ENCODE measurements around the gene TRIP6.

The TRIP6 gene

DNA sequence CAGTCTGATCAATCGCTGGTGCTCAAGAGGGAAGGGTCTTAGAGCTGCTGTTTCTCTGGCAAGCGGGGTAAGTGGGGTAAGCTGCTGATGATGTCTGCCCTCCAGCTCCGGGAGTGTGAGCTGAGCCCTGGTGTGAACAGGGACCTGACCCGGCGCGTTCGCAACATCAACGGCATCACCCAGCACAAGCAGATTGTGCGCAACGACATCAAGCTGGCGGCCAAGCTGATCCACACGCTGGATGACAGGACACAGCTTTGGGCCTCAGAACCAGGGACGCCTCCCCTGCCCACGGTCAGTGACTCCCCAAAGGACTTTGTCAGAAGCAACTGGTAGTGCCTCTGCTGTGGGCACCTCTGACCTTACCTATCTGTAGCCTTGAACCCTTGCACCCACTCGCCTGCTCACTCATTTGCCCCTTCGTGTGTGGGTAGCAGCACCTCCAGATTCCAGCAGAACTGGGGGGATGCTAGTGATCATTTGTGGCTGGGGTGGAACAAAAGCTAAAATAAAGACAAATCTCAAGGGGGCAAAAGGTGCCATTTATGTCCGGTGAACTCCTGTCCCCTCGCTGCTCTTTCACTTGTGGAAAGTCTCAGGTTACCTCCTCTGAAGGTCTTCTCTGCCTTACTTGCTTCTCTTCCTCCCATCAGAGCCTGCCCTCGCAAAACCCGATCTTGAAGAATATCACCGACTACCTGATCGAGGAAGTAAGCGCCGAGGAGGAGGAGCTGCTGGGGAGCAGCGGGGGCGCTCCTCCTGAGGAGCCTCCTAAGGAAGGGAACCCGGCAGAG is 19.2 kb downstream of the TRIP6 start:
- DNase-seq: peak in 33 of 42 donors; percentile 51 to 90 (median 72)
- intact Hi-C loops (cut with DNase I): no loop called here

DNA sequence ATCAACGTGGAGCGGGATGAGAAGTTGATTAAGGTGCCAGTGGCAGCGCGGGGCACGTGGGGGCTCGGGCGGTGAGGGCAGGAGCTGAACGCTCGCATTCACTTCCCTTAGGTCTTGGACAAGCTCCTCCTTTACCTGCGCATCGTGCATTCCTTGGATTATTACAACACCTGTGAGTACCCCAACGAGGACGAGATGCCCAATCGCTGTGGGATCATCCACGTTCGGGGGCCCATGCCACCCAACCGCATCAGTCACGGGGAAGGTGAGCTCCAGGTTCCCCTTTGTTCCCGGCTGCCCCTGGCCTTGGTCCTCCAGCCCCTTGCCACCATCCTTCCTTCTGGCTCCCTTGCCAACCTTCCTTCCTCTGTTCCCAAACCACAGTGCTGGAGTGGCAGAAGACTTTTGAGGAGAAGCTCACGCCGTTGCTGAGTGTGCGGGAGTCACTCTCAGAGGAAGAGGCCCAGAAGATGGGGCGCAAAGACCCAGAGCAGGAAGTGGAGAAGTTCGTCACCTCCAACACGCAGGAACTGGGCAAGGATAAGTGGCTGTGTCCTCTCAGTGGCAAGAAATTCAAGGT is 19.8 kb downstream of the TRIP6 start:
- no peak for DNase-seq
- intact Hi-C loops (cut with DNase I): no loop called here

DNA sequence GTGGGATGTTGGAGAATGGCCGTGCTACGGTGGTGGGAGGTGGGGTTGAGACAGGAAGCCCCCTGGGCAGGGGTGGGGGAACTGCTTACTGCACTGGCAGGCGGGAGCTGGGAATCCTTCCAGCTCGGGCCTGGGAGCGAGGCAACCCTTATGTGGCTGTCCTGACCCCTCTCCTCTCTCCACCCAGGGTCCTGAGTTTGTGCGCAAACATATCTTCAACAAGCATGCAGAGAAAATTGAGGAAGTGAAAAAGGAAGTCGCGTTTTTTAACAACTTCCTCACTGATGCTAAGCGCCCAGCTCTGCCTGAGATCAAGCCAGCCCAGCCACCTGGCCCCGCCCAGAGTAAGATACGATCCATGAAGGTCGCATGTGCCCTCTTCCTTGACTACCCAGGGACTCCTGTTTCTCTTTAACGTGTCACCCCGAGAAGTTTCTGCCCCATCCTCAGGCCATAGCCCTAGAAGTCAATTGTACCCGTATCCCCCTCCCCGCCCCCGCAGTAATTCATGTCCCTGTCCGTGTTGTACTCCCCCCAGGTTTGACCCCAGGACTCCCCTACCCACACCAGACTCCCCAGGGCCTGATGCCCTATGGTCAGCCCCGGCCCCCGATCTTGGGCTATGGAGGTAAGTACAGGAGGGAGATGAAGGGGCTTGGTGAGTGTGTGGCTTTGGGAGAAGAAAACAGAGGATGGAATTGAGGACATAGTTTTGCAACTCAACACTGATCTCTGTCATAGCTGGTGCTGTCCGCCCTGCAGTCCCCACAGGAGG is 20.5 kb downstream of the TRIP6 start:
- DNase-seq: peak in 1 of 42 donors; percentile 43
- intact Hi-C loops (cut with DNase I): no loop called here

DNA sequence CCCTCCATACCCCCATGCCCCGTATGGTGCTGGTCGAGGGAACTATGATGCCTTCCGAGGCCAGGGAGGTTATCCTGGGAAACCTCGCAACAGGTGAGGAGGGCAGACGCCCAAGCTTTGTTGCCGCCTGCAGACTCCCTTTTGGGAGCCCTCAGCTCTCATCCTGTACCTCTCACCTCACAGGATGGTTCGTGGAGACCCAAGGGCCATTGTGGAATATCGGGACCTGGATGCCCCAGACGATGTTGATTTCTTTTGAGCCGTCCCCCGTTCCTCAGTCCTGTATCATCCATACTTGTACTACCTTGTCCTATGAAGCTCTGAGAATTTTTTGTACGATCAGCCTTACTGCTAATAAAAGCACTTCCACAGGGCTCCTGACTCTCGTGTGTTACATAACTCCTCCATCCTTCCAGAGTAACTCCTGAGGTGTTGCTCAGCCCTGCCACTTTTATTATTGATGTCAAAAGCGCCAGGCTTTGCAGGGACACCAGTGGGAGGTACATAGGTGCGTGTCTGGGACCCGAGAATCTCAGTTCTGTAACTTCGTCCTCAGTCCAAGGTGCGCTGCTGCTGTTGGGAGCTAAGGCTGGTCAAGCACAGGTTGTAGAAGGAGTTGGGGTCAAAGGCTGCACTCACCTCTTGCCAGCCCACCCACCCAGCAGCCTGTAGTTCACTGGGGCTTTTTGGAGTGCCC is 21.3 kb downstream of the TRIP6 start:
- intact Hi-C loops (cut with DNase I): no loop called here
- peak in 22 of 42 donors; percentile 43 to 87 (median 68) for DNase-seq

DNA sequence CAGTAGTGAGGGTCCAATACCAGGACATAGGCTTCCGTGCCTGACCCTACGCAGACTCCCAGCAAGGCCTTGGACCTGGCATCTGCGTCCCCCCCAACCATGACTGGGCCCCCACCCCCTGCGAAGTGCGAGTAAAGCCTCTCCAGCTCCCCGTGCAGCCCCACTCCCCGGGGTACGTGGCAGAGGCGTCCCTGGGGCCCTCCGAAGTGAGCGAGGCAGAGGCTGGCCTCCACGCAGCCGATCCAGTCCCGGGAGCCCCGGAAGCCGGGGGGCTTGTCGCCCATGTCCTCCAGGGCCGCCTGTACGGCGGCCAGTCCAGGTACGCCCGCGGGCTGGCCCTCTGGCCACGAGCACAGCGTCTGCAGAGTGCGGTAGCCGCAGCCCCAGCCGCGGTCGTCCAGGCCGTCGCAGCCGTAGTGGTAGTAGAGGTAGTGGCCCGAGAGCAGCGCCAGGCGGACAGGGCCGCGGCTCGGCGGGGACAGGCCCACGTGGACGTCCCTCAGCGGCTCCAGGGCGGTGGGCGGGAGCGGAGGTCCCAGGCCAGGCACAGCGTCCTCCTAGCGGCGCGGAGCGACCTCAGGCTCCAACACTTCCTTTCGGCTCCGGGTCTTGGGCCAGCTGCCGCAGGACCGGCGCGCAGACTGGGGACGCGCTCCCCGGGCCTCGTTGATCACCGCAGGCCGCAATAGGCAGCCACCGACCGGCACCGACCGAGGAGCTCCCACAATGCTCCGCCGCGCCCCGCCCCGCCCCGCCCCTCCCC is 22.0 kb downstream of the TRIP6 start, which contains the start of gene UFSP1:
UFSP1 (minus strand) TSS at position 728 of the 763 bp plus-strand sequence; CDS start at position 284, 444 bp downstream.
- peak in 1 of 42 donors; percentile 38 for DNase-seq
- intact Hi-C loops (cut with DNase I): no loop called here

DNA sequence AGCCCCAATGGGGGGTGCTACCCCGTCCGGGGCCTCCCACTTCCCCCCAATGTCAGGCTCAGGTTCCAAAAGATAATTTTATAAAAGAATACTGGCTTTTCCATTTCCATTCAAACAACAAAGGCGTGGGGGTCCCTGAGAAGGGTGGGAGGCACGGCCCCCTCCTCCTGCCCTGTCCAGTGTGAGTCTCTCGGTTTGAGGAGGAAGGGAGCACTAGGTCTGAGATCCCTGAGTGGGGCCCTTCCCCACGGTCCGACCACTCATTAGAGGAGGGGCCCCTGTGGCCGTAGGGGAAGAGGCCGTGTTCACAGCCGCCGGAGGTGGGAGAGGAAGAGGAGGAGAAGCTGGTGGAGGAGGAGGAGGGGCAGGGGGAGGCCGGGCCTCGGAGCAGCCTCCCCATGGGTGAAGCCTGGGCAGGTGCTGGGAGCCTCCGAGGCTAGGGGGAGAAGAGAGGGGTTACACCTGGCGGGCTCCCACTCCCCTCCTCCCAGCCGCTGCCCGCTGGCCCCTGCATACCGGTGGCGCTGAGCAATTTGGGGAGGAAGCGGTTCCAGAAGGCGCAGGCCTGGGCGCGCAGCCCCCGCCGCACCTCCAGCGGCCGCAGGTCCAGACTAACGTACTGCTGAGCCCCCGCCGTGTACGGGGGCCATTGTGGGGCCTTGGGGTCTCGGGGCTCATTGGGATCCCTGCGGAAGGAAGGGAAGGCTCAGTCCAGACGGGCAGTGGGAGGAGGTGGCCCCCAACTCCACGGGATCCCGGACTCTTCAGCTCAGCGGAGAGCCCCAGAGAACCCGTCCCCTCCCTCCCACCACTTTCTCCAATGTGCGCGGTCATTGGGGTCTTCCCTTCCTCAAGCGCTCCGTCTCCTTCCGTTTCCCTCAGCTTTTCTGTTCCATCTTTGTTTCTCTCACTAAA is 23.7 kb downstream of the TRIP6 start:
- DNase-seq: peak in 1 of 42 donors; percentile 40

DNA sequence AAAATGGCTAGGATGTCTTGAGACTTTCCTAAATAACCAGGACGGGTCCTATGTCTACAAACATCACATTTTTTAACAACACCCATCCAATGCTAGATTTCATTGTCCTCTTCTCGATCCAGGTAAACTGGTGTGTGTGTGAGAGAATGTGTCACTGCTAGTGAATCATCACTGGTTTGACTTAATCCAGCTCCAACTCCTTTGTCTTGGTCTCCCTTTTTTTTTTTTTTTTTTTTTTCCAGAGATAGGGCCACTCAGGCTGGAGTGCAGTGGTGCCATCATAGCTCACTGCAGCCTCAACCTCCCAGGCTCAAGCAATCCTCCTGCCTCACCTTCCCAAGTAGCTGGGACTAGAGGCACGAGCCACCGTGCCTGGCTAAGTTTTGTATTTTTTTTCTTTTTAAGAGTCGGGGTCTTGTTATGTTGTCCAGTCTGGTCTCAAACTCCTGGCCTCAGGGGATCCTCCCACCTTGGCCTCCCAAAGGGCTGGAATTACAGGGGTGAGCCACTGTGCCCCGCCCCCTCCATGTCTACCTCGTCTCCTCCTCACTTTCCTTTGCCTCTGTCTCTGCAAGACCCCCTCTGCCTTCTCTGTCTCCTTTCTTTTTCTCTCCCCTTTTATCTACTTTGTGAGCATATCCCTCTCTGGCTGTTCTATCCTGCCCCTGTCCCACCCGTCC is 24.5 kb downstream of the TRIP6 start:
- intact Hi-C loops (cut with DNase I): loop anchor here (5.0 to 10.0 kb wide), 2 partner anchors 166 to 243 kb away; no protein-coding TSS in a partner anchor
- no peak for DNase-seq

More for the DNA sequence above, 23.7 kb downstream of the TRIP6 start:
- intact Hi-C loops (cut with DNase I): loop anchor here (5.0 to 10.0 kb wide), 2 partner anchors 166 to 244 kb away; no protein-coding TSS in a partner anchor

DNA sequence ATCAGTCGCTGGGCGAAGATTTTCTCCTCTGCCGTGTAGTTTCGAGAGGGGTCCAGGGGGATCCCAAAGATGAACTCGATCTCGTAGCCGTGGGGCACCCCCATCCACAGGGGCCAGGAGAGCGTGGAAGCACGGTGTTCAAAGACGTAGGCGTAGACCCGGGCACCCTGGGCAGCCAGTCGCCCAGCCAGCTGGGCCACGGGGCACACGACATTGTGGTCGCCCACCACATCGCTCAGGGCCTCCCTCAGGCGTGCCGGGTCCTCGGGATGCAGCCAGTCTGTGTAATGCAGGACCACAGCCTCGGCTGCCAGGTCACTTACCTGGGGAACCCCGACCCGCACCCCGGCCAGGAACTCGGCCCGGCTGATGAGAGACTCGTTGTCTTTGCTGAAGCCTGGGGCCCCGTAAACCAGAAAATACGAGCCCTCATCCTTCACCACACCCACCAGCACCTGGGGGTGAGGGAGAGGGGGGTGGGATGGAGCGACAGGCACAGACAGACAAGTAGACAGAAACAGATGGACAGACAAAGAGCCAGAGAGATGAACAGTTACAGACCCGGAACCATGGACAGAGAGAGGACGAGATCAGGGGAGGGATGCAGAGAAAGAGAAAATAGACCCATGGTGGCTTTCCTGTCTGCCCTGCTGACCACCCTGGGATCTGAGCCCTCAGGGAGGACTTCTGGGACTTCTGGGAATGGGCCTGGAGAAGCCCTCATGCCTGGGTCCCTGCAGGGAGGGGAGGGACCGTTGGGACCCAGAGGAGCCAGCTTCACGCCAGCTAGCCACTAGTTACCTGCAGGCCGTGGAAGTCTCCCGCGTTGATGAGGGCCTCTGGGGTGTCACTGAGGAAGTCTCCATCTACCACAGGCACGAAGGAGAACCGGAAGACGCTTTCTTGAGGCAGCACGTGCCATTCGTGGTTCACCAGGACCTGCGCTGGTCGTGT is 25.5 kb downstream of the TRIP6 start:
- intact Hi-C loops (cut with DNase I): loop anchor here (5.0 to 10.0 kb wide), 2 partner anchors 165 to 242 kb away; no protein-coding TSS in a partner anchor
- no peak for DNase-seq

DNA sequence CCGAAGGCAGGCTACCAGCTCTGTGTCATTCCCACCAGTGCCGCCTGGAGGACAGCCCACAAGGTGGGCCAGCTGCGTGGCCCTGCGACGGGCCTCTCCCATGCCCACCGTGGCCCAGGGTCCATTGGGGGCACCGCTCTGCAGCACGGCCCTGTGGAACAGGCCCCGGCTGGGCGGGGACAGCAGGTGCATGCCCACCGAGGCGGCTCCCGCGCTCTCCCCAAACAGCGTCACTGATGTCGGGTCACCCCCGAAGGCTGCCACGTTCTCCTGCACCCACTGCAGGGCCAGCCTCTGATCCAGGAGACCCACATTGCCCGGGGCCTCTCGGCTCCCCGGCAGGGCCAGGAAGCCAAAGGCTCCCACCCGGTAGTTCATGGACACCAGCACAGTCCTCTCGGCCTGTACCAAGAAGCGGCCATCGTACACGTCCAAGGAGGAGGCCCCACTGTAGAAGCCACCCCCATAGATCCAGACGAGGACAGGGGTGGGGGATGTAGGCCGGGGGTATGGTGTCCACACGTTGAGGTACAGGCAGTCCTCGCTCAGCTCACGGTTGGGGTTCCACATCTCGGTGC is 26.2 kb downstream of the TRIP6 start:
- no peak for DNase-seq
- intact Hi-C loops (cut with DNase I): loop anchor here (5.0 to 10.0 kb wide), 2 partner anchors 164 to 241 kb away; no protein-coding TSS in a partner anchor

DNA sequence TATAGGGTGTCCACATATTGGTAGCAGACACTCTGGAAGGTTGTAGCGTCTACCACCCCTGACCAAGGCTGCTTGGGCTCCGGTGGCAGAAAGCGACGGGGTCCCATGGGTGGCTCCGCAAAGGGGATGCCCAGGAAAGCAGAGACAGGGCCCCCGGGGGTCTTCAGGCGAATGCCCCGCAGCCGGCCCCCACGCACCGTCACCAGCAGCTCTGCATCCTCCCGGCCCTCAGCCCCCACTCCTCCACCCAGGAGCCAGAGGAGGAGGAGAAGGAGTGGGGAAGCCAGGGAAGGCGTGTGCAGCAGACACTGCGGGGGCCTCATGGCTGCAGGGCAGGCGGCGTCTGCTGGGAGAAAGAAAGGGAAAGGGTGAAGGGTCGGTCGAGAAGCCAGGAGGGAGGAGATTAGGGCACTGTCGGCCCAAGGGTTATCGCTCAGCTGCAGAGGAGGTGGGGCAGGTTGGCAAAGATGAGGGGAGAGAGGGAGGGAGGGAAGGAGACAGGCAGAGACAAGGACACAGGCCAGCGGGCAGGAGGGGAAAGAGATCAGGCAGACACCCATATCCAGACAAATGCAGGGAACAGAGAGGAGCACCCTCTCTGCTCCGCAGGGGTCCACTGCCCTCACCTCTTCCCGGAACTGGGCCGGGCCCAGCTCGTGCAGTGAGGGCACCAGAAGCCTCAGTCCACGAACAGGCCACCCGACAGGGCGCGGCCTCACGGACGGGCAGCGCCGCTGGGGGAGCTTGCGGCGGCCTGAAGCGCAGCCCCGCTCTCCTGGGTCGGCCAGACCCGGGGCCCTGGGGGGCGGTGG is 26.9 kb downstream of the TRIP6 start:
- intact Hi-C loops (cut with DNase I): loop anchor here (5.0 to 10.0 kb wide), 2 partner anchors 163 to 241 kb away; no protein-coding TSS in a partner anchor
- no peak for DNase-seq

DNA sequence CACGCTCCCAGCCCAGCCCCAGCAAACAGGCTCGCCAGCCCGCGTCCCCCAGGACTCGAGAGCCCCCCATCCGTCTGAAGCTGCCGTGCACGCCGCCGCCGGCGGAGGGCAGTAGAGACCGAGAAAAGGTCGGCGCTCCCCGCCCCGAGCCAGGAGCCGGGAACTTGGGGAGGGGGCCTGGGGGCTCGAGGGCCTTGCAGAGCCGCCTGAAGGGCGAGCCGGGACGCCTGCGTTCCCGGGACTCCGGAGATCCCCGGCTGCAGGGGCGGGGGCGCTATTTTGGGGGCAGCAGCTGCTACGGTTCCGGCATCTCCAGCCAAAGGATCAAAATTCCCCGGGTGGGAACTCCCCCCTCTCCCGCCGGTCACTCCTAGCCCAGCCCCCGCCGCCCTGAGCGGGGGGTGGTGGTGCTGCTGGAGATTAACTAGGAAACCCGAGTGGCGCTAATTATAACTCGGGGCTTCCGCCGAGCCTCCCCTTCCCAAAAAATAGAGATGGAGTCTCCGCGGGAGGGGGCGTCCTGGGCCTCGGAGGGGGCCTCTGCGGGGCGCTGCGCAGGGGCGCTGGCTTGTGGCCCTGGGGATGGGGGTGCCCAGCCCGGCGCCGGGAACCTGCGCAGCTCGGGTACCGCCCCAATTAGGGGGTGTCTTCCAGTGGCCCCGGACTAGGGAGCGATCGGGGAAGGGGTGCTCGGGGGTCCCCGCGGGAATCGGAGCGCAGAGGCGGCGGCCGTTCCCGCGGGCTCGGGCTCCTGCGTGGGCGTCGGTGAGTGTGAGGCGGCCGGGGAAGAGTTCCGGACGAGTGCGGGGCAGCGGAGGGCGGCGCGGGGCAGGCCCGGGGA is 27.9 kb downstream of the TRIP6 start:
- intact Hi-C loops (cut with DNase I): loop anchor here (5.0 to 10.0 kb wide), 2 partner anchors 162 to 240 kb away; no protein-coding TSS in a partner anchor
- DNase-seq: peak in 35 of 42 donors; percentile 38 to 83 (median 70)

DNA sequence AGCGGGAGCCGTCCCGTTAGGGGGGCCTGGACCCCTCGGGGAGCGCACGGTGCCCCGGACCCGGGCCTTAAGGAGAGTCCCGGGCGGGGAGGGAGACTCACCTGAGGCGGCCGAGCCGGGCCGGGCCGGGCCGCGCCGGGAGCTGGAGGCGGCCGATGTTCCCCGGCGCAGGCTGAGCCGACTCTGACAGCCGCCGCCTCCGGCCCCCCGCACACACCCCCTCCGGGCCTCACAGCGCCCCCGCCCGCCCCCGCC is 28.4 kb downstream of the TRIP6 start, which contains the start of gene ACHE:
ACHE (minus strand) TSS at position 188 of the 255 bp plus-strand sequence. CDS start 1,656 bp downstream, outside the sequence.
- peak in 1 of 42 donors; percentile 29 for DNase-seq
- intact Hi-C loops (cut with DNase I): loop anchor here (10.0 kb wide), 1 partner anchor 239 kb away; no protein-coding TSS in a partner anchor
